ENCODE data around the gene MAGI2.

DNA sequence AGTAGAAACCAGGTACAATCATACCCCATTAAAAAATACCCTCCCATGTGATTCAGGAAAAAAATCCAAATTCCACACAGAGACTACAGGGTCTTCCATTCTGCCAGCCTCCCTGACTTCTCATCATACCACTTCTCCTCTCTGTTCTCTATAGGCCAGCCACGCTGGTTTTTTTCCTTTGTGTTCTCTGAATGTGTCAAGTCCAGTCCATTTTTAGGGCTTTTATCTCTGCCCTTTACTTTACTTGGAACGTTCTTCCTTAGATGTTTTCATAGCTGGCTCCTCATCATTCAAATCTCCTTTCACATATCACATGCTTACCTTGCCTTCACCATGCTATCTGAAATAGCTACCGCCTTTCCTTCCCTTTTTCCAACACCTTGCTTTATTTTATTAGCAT lies 1057.3 kb downstream of the MAGI2 start:
- TF ChIP-seq, protein P1, sequence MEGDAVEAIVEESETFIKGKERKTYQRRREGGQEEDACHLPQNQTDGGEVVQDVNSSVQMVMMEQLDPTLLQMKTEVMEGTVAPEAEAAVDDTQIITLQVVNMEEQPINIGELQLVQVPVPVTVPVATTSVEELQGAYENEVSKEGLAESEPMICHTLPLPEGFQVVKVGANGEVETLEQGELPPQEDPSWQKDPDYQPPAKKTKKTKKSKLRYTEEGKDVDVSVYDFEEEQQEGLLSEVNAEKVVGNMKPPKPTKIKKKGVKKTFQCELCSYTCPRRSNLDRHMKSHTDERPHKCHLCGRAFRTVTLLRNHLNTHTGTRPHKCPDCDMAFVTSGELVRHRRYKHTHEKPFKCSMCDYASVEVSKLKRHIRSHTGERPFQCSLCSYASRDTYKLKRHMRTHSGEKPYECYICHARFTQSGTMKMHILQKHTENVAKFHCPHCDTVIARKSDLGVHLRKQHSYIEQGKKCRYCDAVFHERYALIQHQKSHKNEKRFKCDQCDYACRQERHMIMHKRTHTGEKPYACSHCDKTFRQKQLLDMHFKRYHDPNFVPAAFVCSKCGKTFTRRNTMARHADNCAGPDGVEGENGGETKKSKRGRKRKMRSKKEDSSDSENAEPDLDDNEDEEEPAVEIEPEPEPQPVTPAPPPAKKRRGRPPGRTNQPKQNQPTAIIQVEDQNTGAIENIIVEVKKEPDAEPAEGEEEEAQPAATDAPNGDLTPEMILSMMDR (IDR thresholded peaks at IDR 0.05), result no peak
- TF ChIP-seq POLR2A (IDR thresholded peaks at IDR 0.05), result no peak
- TF ChIP-seq POLR2AphosphoS5 (IDR thresholded peaks at IDR 0.05), result no peak

All from breast epithelium (tissue), 3 donors.